Naive thymus-derived CD4-positive, alpha-beta T cell (primary cell): ENCODE data around the gene OAF. TPM values are rescaled to one million over a fixed set of nuclear protein-coding genes. Genes with fewer than 3 reads are reported as not detected.

Experiments used
- ATAC-seq: fragments of 150-1000 bp; cut with Tn5 transposase; 2 replicates; pipeline ENCODE4 v1.10.0; 2021; ENCODE audit warnings: mild to moderate bottlenecking, moderate library complexity
- CTCF ChIA-PET: fragments of 350-600 bp; sonication (Branson Sonifier 250); formaldehyde crosslinking; loops from one replicate; lab custom pipeline; 2021; ENCODE audit warnings: antibody characterized with exemption; lab: Charles Lee
- POLR2A ChIA-PET: fragments of 350-600 bp; sonication (Branson Sonifier 250); formaldehyde crosslinking; loops from one replicate; lab custom pipeline; 2021; ENCODE audit warnings: antibody characterized with exemption, inconsistent platforms; lab: Charles Lee
- DNase-seq, 9 donors: peaks; one replicate each; pipeline versions ENCODE4 v3.0.0 to v3.0.0-alpha.2; 2020 to 2022; ENCODE audit warnings: mixed read lengths in 1 of 9
- H3K27ac ChIP-seq: one replicate; pipeline ENCODE4 v1.7.0; 2013; ENCODE audit warnings: mild to moderate bottlenecking, low read depth, low read length, moderate library complexity
- H3K27me3 ChIP-seq, 2 donors: one replicate each; pipeline ENCODE4 v1.7.0; 2013; ENCODE audit warnings: low read length in 2 of 2, mild to moderate bottlenecking in 2 of 2, moderate library complexity in 2 of 2; ENCODE audit not compliant: control insufficient read depth in 2 of 2, insufficient read depth in 2 of 2
- H3K36me3 ChIP-seq, 3 experiments: 1 replicate in 2 of 3; 2 replicates in 1 of 3; pipeline ENCODE4 v1.7.0; 2013; ENCODE audit warnings: low read length in 3 of 3, mild to moderate bottlenecking in 3 of 3, moderate library complexity in 1 of 3; ENCODE audit not compliant: insufficient read depth in 3 of 3, control insufficient read depth in 2 of 3
- H3K4me1 ChIP-seq, 2 donors: one replicate each; pipeline ENCODE4 v1.7.0; 2013; ENCODE audit warnings: low read length in 2 of 2, mild to moderate bottlenecking in 2 of 2, moderate library complexity in 1 of 2; ENCODE audit not compliant: control insufficient read depth in 2 of 2, insufficient read depth in 2 of 2
- H3K4me3 ChIP-seq: 2 replicates; pipeline ENCODE4 v1.7.0; 2013; ENCODE audit warnings: mild to moderate bottlenecking, low read length
- H3K9me3 ChIP-seq, 3 experiments: 1 replicate in 2 of 3; 2 replicates in 1 of 3; pipeline ENCODE4 v1.7.0; 2013; ENCODE audit warnings: low read length in 3 of 3; ENCODE audit not compliant: control insufficient read depth in 2 of 3
- H3K27ac Mint-ChIP-seq, 9 donors: one replicate each; pipeline ENCODE4 v1.8.0; 2020 to 2022; ENCODE audit warnings: mixed read lengths in 9 of 9, mild to moderate bottlenecking in 8 of 9, moderate library complexity in 5 of 9, inconsistent platforms in 2 of 9
- H3K27me3 Mint-ChIP-seq, 5 donors: one replicate each; pipeline ENCODE4 v1.8.0; 2021 to 2022; ENCODE audit warnings: mixed read lengths in 5 of 5, mild to moderate bottlenecking in 1 of 5
- H3K36me3 Mint-ChIP-seq, 5 donors: one replicate each; pipeline ENCODE4 v1.8.0; 2020 to 2022; ENCODE audit warnings: mixed read lengths in 5 of 5, mild to moderate bottlenecking in 3 of 5, inconsistent platforms in 1 of 5
- H3K4me1 Mint-ChIP-seq, 7 donors: one replicate each; pipeline ENCODE4 v1.8.0; 2020 to 2022; ENCODE audit warnings: mixed read lengths in 7 of 7, mild to moderate bottlenecking in 3 of 7, inconsistent platforms in 1 of 7
- H3K4me3 Mint-ChIP-seq, 10 donors: one replicate each; pipeline ENCODE4 v1.8.0; 2020 to 2022; ENCODE audit warnings: mild to moderate bottlenecking in 10 of 10, mixed read lengths in 10 of 10, moderate library complexity in 6 of 10, inconsistent platforms in 2 of 10
- H3K9me3 Mint-ChIP-seq, 11 donors: one replicate each; pipeline ENCODE4 v1.8.0; 2020 to 2022; ENCODE audit warnings: mixed read lengths in 11 of 11, mild to moderate bottlenecking in 4 of 11, inconsistent platforms in 1 of 11, moderate library complexity in 1 of 11
- intact Hi-C, 2 donors: fragments of 100-400 bp; cut with micrococcal nuclease; formaldehyde crosslinking; loops; one replicate each; pipeline ENCODE4 v1.15.1; 2023
- polyA plus RNA-seq, 2 donors: library from polyadenylated mRNA; unstranded; fragments of 300-500 nt; fragmentation: Illumina TruSeq; gene quantifications; one replicate each; pipeline ENCODE4 v1.2.3, GENCODE V29; 2021
- total RNA-seq, 6 experiments: library from RNA in 5 of 6; stranded (reverse) in 5 of 6; gene quantifications; 1 replicate in 5 of 6; 2 replicates in 1 of 6; pipeline ENCODE4 v1.2.3 and lab custom pipeline; 2021 to 2026

The OAF gene
- total and polyA plus RNA-seq, 7 experiments from 2014 or later, result 3.2 to 21.2 (median 4.6) TPM

- no peaks in the 10 kb centered on the region for H3K9me3 Mint-ChIP-seq
- no peaks in the 10 kb centered on the region for H3K36me3 Mint-ChIP-seq
- DNase-seq (no peak), ATAC-seq (no peak)
- peaks cover 0 to 24% (median 14%) of the 10 kb centered on the region in 5 donors for H3K27me3 Mint-ChIP-seq
- no peak overlapping the region for H3K4me3 Mint-ChIP-seq
- intact Hi-C loops, result no loop called here
- no peaks in the 10 kb centered on the region for H3K4me1 ChIP-seq
- no peaks in the 10 kb centered on the region for H3K36me3 ChIP-seq
- no peak overlapping the region for H3K27ac Mint-ChIP-seq
- no peak overlapping the region for H3K4me3 ChIP-seq
- ChIA-PET POLR2A (no interaction called here), CTCF (no interaction called here)
- H3K27me3 ChIP-seq, result no peaks in the 10 kb centered on the region
- H3K4me1 Mint-ChIP-seq, result no peaks in the 10 kb centered on the region
- H3K9me3 ChIP-seq, result no peaks in the 10 kb centered on the region
- no peak overlapping the region for H3K27ac ChIP-seq
Observed at GRCh38 chr11:120201653-120202052, 9.2 kb upstream of the OAF start.

GRCh38 chr11:120203626-120204025 lies 7.2 kb upstream of the OAF start:
- ChIA-PET CTCF (no interaction called here), POLR2A (no interaction called here)
- Histone ChIP-seq H3K36me3 (no peaks in the 10 kb centered on the region), H3K27ac (no peak overlapping the region), H3K9me3 (no peaks in the 10 kb centered on the region), H3K4me3 (no peak overlapping the region), H3K4me1 (no peaks in the 10 kb centered on the region), H3K27me3 (no peaks in the 10 kb centered on the region)
- H3K4me3 Mint-ChIP-seq, result no peak overlapping the region
- no peaks in the 10 kb centered on the region for H3K9me3 Mint-ChIP-seq
- no peak for ATAC-seq
- no peaks in the 10 kb centered on the region for H3K36me3 Mint-ChIP-seq
- H3K27ac Mint-ChIP-seq, result no peak overlapping the region
- H3K27me3 Mint-ChIP-seq, result peaks cover 9 to 39% (median 21%) of the 10 kb centered on the region in 5 donors
- intact Hi-C loops, result no loop called here
- peaks cover 0 to 5% (median 0%) of the 10 kb centered on the region in 7 donors for H3K4me1 Mint-ChIP-seq
- no peak for DNase-seq

GRCh38 chr11:120205596-120206161 lies 5.2 kb upstream of the OAF start:
- H3K36me3 ChIP-seq, result no peaks in the 10 kb centered on the region
- H3K4me3 ChIP-seq, result no peak overlapping the region
- ChIA-PET CTCF (no interaction called here), POLR2A (no interaction called here)
- H3K27me3 ChIP-seq, result no peaks in the 10 kb centered on the region
- H3K4me3 Mint-ChIP-seq, result no peak overlapping the region
- intact Hi-C loops, result no loop called here
- H3K9me3 Mint-ChIP-seq, result no peaks in the 10 kb centered on the region
- H3K27me3 Mint-ChIP-seq, result peaks cover 2 to 52% (median 20%) of the 10 kb centered on the region in 5 donors
- no peaks in the 10 kb centered on the region for H3K9me3 ChIP-seq
- H3K4me1 ChIP-seq, result peaks cover 0 to 8% of the 10 kb centered on the region in 2 donors
- H3K36me3 Mint-ChIP-seq, result no peaks in the 10 kb centered on the region
- DNase-seq (no peak), ATAC-seq (no peak)
- peaks cover 6 to 17% (median 10%) of the 10 kb centered on the region in 7 donors for H3K4me1 Mint-ChIP-seq
- no peak overlapping the region for H3K27ac ChIP-seq
- H3K27ac Mint-ChIP-seq, result no peak overlapping the region

- Mint-ChIP-seq H3K36me3 (peaks cover 0 to 2% (median 0%) of the 10 kb centered on the region in 5 donors), H3K27ac (no peak overlapping the region), H3K4me1 (peaks cover 11 to 23% (median 15%) of the 10 kb centered on the region in 7 donors), H3K9me3 (no peaks in the 10 kb centered on the region), H3K27me3 (peaks cover 0 to 57% (median 19%) of the 10 kb centered on the region in 5 donors), H3K4me3 (peak overlapping the region in 1 of 10 donors; percentile 58)
- ChIA-PET POLR2A (no interaction called here), CTCF (no interaction called here)
- ATAC-seq, result no peak
- DNase-seq, result no peak
- no peaks in the 10 kb centered on the region for H3K27me3 ChIP-seq
- H3K4me3 ChIP-seq, result no peak overlapping the region
- H3K4me1 ChIP-seq, result peaks cover 0 to 8% of the 10 kb centered on the region in 2 donors
- no peak overlapping the region for H3K27ac ChIP-seq
- H3K36me3 ChIP-seq, result no peaks in the 10 kb centered on the region
- H3K9me3 ChIP-seq, result no peaks in the 10 kb centered on the region
- intact Hi-C loops, result no loop called here
Observed at GRCh38 chr11:120207512-120207911, 3.3 kb upstream of the OAF start.

- peaks cover 0 to 2% (median 0%) of the 10 kb centered on the region in 5 donors for H3K36me3 Mint-ChIP-seq
- peak overlapping the region in 6 of 10 donors; percentile 35 to 99 (median 48) for H3K4me3 Mint-ChIP-seq
- CTCF ChIA-PET, result no interaction called here
- H3K4me1 Mint-ChIP-seq, result peaks cover 11 to 26% (median 15%) of the 10 kb centered on the region in 7 donors
- no peak overlapping the region for H3K27ac ChIP-seq
- no peak overlapping the region for H3K4me3 ChIP-seq
- intact Hi-C loops, result no loop called here
- H3K27me3 ChIP-seq, result no peaks in the 10 kb centered on the region
- no peaks in the 10 kb centered on the region for H3K9me3 ChIP-seq
- no peak for DNase-seq
- H3K36me3 ChIP-seq, result no peaks in the 10 kb centered on the region
- no peak for ATAC-seq
- H3K27ac Mint-ChIP-seq, result peak overlapping the region in 2 of 9 donors; percentile 53 to 65
- peaks cover 0 to 8% of the 10 kb centered on the region in 2 donors for H3K4me1 ChIP-seq
- POLR2A ChIA-PET, result no interaction called here
- H3K27me3 Mint-ChIP-seq, result peaks cover 0 to 60% (median 15%) of the 10 kb centered on the region in 5 donors
- H3K9me3 Mint-ChIP-seq, result no peaks in the 10 kb centered on the region
Observed at GRCh38 chr11:120208001-120208441, 2.8 kb upstream of the OAF start.

- peaks cover 0 to 8% of the 10 kb centered on the region in 2 donors for H3K4me1 ChIP-seq
- ATAC-seq (peak; percentile 60), DNase-seq (no peak)
- no peaks in the 10 kb centered on the region for H3K27me3 ChIP-seq
- Mint-ChIP-seq H3K27me3 (peaks cover 0 to 68% (median 13%) of the 10 kb centered on the region in 5 donors), H3K4me1 (peaks cover 11 to 27% (median 18%) of the 10 kb centered on the region in 7 donors), H3K36me3 (peaks cover 0 to 2% (median 0%) of the 10 kb centered on the region in 5 donors), H3K9me3 (no peaks in the 10 kb centered on the region), H3K27ac (no peak overlapping the region), H3K4me3 (peak overlapping the region in 9 of 10 donors; percentile 17 to 99 (median 44))
- intact Hi-C loops, result no loop called here
- H3K4me3 ChIP-seq, result no peak overlapping the region
- ChIA-PET CTCF (no interaction called here), POLR2A (no interaction called here)
- no peaks in the 10 kb centered on the region for H3K9me3 ChIP-seq
- H3K27ac ChIP-seq, result no peak overlapping the region
- no peaks in the 10 kb centered on the region for H3K36me3 ChIP-seq
Observed at GRCh38 chr11:120208777-120209176, 2.1 kb upstream of the OAF start.
